ENCODE measurements around the gene LMF1.

- no peak for TF ChIP-seq POLR2A (IDR thresholded peaks at IDR 0.05)
- no peak for TF ChIP-seq CTCF (IDR thresholded peaks at IDR 0.05)
Observed at GRCh38 chr16:901715-902601, 68.8 kb downstream of the LMF1 start.
